ENCODE data around the gene DOCK8. TPM values are rescaled to one million over a fixed set of nuclear protein-coding genes. Genes with fewer than 3 reads are reported as not detected.

DOCK8 gene
- total and polyA plus RNA-seq, 3 experiments from 2014 or later = 71.6 to 141 (median 136) TPM

DNA sequence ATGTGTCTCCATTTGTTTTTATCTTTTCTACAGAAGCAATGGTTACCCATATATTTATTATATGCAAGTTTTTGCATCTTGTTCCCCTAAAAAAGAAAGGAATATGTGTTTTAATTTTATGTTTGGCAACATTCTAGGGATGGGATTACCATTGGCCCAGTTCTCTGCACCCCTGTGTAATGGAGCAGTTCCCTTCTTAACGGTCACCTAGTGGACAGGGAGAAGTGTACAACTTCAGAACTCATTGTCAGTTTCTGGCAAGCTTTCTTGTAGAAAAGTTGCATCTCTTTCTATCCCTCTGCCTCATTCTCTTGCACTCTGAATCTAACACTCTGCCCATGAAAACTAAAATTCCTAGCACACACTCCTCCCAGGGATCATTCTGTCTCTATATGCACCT, 78.2 kb downstream of the DOCK8 start:
- no peak for DNase-seq
- ChIA-PET CTCF (interaction anchor here (1.9 kb wide), 1 partner anchor 78 kb away, joined by 7 read pairs; the partner anchor contains the start of gene DOCK8), POLR2A (no interaction called here)
- peaks cover 55% of the 10 kb centered on the region for H3K36me3 ChIP-seq (ENCODE audit: insufficient read depth, low read length)
- Mint-ChIP-seq H3K9me3 (no peaks in the 10 kb centered on the region), H3K4me3 (no peak overlapping the region), H3K27me3 (no peaks in the 10 kb centered on the region), H3K4me1 (peaks cover 60 to 84% (median 82%) of the 10 kb centered on the region in 3 donors), H3K27ac (peak overlapping the region in 6 of 8 donors; percentile 12 to 48 (median 39)), H3K36me3 (peaks cover 0 to 87% (median 34%) of the 10 kb centered on the region in 3 donors)
- H3K27me3 ChIP-seq (ENCODE audit: insufficient read depth, low read length, poor library complexity, severe bottlenecking) = no peaks in the 10 kb centered on the region
- no peaks in the 10 kb centered on the region for H3K9me3 ChIP-seq (ENCODE audit: low read length)
- H3K27ac ChIP-seq (ENCODE audit: low read depth, low read length) = no peak overlapping the region
- peaks cover 14% of the 10 kb centered on the region for H3K4me1 ChIP-seq (ENCODE audit: insufficient read depth, low read length)
- no peak overlapping the region for H3K4me3 ChIP-seq (ENCODE audit: low read length)

DNA sequence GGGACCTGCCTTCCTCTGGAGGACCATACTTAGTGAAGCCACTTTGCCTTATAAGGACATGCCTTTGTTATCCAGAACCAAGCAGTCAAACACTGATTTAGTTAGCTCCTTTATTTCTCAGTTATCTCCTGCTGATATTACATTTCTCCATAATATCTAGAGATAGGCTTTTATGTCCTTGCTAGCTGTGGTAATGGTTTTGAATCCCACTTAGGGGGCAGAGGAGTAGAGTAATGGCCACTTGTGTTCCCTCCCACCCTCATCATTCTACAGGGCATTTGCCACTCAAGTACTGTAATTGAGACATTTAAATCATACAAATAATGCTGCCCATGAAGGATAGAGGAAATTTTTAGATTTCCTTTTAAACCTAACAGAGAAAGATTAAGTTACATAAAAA, 80.9 kb downstream of the DOCK8 start:
- Mint-ChIP-seq H3K9me3 (no peaks in the 10 kb centered on the region), H3K27ac (peak overlapping the region in 4 of 8 donors; percentile 54 to 85 (median 63)), H3K27me3 (no peaks in the 10 kb centered on the region), H3K4me3 (no peak overlapping the region), H3K4me1 (peaks cover 49 to 73% (median 72%) of the 10 kb centered on the region in 3 donors), H3K36me3 (peaks cover 2 to 82% (median 26%) of the 10 kb centered on the region in 3 donors)
- no peaks in the 10 kb centered on the region for H3K27me3 ChIP-seq (ENCODE audit: insufficient read depth, low read length, poor library complexity, severe bottlenecking)
- no peaks in the 10 kb centered on the region for H3K9me3 ChIP-seq (ENCODE audit: low read length)
- H3K36me3 ChIP-seq (ENCODE audit: insufficient read depth, low read length) = peaks cover 38% of the 10 kb centered on the region
- peak overlapping the region; percentile 8 for H3K27ac ChIP-seq (ENCODE audit: low read depth, low read length)
- ChIA-PET POLR2A (no interaction called here), CTCF (interaction anchor here (1.2 to 1.6 kb wide), 2 partner anchors 11 to 19 kb away, joined by 3 read pairs; no protein-coding TSS in a partner anchor)
- peaks cover 8% of the 10 kb centered on the region for H3K4me1 ChIP-seq (ENCODE audit: insufficient read depth, low read length)
- H3K4me3 ChIP-seq (ENCODE audit: low read length) = no peak overlapping the region
- no peak for DNase-seq

DNA sequence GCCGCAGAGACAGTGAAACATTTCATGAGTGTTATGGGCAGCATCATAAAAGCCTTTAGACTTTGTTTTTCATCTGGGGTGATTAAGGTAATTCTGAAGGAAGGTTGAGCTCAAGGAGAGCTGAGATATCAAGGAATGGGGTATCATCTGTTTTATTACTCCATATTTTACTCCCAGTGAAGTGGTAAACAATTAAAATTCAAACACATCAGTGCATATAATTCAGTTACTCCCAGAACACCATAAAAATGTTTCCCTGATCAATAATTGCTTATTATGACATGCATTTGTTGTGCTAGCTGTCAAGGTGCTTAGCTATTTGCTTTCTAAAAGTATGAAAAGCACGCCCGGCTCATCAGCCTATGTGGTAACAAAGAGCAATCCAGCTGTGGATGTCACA, 81.7 kb downstream of the DOCK8 start:
- Mint-ChIP-seq H3K9me3 (no peaks in the 10 kb centered on the region), H3K36me3 (peaks cover 8 to 83% (median 26%) of the 10 kb centered on the region in 3 donors), H3K27me3 (peaks cover 0 to 2% of the 10 kb centered on the region in 2 donors), H3K4me1 (peaks cover 47 to 76% (median 73%) of the 10 kb centered on the region in 3 donors), H3K27ac (peak overlapping the region; percentile 15 to 92 (median 52)), H3K4me3 (peak overlapping the region in 1 of 7 donors; percentile 51)
- H3K27ac ChIP-seq (ENCODE audit: low read depth, low read length) = no peak overlapping the region
- no peak overlapping the region for H3K4me3 ChIP-seq (ENCODE audit: low read length)
- H3K27me3 ChIP-seq (ENCODE audit: insufficient read depth, low read length, poor library complexity, severe bottlenecking) = no peaks in the 10 kb centered on the region
- DNase-seq = no peak
- H3K9me3 ChIP-seq (ENCODE audit: low read length) = no peaks in the 10 kb centered on the region
- peaks cover 42% of the 10 kb centered on the region for H3K36me3 ChIP-seq (ENCODE audit: insufficient read depth, low read length)
- POLR2A ChIA-PET = no interaction called here
- peaks cover 8% of the 10 kb centered on the region for H3K4me1 ChIP-seq (ENCODE audit: insufficient read depth, low read length)
- CTCF ChIA-PET = interaction anchor here (0.7 to 1.6 kb wide), 3 partner anchors 10 to 80 kb away, joined by 3 to 5 read pairs (median 3); no protein-coding TSS in a partner anchor

DNA sequence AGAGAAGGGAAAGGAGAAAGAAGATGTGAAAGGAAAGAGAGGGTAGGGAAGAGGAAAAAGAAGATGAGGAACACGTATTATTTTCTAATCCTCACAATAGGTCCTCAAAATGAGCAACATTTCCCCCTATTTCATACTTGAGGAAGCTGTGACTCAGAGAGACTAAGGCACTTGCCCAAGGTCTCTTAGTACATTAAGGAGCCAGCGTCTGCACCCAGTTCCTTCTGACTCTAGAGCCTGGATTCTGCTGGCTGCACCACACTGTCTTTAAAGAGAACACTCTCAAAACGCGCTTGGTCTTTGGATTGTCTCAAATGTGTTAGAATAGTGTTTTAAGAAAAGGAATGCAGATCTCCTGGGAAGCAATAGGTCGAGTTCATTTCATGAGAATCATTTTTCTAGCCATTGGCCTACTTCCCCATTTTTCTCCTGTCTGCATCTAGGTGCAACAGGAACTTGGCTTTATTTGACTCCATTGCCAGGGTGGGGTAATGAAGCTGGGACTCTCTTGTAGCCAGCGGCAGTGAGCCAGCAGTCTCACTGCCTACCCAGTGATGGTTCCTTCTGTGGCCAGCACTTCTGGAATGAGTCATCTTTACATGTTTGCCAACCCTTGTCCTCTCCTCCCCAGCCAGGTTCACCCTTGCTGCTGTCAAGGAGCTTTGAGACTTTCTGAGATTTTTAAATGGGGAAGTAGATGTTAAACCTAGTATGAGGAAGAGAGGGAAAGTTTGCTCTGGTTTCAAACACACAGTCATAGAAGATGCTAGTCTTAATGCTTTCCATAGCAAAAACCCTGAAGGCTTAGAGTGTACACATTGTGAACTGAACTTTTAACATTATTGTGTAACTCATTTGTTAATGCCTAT, 82.7 kb downstream of the DOCK8 start:
- Histone ChIP-seq H3K9me3 (ENCODE audit: low read length) (no peaks in the 10 kb centered on the region), H3K27me3 (ENCODE audit: insufficient read depth, low read length, poor library complexity, severe bottlenecking) (no peaks in the 10 kb centered on the region), H3K4me1 (ENCODE audit: insufficient read depth, low read length) (peaks cover 8% of the 10 kb centered on the region), H3K27ac (ENCODE audit: low read depth, low read length) (no peak overlapping the region), H3K36me3 (ENCODE audit: insufficient read depth, low read length) (peaks cover 49% of the 10 kb centered on the region), H3K4me3 (ENCODE audit: low read length) (no peak overlapping the region)
- Mint-ChIP-seq H3K4me1 (peaks cover 52 to 76% (median 72%) of the 10 kb centered on the region in 3 donors), H3K9me3 (no peaks in the 10 kb centered on the region), H3K27ac (peak overlapping the region; percentile 44 to 92 (median 70)), H3K27me3 (peaks cover 0 to 2% of the 10 kb centered on the region in 2 donors), H3K36me3 (peaks cover 8 to 90% (median 26%) of the 10 kb centered on the region in 3 donors), H3K4me3 (peak overlapping the region in 2 of 7 donors; percentile 45 to 51)
- POLR2A ChIA-PET = no interaction called here
- no peak for DNase-seq
- CTCF ChIA-PET = interaction anchor here (1.6 kb wide), 1 partner anchor 9 kb away, joined by 3 read pairs; no protein-coding TSS in a partner anchor

DNA sequence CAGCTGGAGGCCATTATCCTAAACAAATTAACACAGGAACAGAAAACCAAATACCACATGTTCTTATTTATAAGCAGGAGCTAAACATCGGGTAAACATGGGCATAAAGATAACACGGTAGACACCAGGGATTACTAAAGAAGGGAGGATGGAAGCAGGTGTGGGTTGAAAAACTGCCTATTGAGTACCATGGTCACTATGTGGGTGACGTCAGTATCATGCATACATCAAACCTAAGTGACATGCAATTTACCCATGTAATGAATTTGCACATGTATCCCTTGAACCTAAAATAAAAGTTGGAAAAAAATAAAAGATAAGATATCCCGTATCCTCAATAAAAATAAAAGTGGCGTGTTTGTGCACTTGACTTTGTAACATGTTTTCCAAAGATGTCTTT, 88.8 kb downstream of the DOCK8 start:
- Mint-ChIP-seq H3K4me1 (peaks cover 10 to 33% (median 32%) of the 10 kb centered on the region in 3 donors), H3K9me3 (no peaks in the 10 kb centered on the region), H3K27ac (peak overlapping the region in 7 of 8 donors; percentile 17 to 88 (median 83)), H3K27me3 (peaks cover 0 to 2% of the 10 kb centered on the region in 2 donors), H3K36me3 (peaks cover 8 to 92% (median 22%) of the 10 kb centered on the region in 3 donors), H3K4me3 (no peak overlapping the region)
- H3K27me3 ChIP-seq (ENCODE audit: insufficient read depth, low read length, poor library complexity, severe bottlenecking) = no peaks in the 10 kb centered on the region
- H3K4me3 ChIP-seq (ENCODE audit: low read length) = no peak overlapping the region
- CTCF ChIA-PET = no interaction called here
- no peaks in the 10 kb centered on the region for H3K4me1 ChIP-seq (ENCODE audit: insufficient read depth, low read length)
- no peak for DNase-seq
- POLR2A ChIA-PET = no interaction called here
- no peaks in the 10 kb centered on the region for H3K9me3 ChIP-seq (ENCODE audit: low read length)
- H3K27ac ChIP-seq (ENCODE audit: low read depth, low read length) = no peak overlapping the region
- H3K36me3 ChIP-seq (ENCODE audit: insufficient read depth, low read length) = peaks cover 51% of the 10 kb centered on the region

DNA sequence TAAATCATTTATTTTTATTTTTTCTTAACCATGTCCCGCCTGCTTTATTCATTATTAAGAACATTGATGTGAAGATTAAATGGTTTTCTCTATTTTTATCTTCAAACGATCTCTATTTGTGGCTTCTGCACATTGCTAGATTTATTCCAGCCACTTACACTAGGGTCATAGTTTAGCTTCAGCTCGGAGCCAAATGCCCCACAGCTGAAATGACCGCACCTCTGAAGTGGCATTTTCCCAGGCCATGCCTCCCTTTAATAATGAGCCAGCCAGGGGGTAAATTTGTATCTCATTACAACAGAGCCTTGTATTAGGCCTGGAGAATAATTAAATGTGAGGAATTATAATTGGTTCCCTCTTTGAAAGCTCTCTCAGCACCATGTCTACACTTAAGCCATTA, 89.4 kb downstream of the DOCK8 start:
- H3K27me3 Mint-ChIP-seq = peaks cover 0 to 2% of the 10 kb centered on the region in 2 donors
- no peak overlapping the region for H3K4me3 ChIP-seq (ENCODE audit: low read length)

DNA sequence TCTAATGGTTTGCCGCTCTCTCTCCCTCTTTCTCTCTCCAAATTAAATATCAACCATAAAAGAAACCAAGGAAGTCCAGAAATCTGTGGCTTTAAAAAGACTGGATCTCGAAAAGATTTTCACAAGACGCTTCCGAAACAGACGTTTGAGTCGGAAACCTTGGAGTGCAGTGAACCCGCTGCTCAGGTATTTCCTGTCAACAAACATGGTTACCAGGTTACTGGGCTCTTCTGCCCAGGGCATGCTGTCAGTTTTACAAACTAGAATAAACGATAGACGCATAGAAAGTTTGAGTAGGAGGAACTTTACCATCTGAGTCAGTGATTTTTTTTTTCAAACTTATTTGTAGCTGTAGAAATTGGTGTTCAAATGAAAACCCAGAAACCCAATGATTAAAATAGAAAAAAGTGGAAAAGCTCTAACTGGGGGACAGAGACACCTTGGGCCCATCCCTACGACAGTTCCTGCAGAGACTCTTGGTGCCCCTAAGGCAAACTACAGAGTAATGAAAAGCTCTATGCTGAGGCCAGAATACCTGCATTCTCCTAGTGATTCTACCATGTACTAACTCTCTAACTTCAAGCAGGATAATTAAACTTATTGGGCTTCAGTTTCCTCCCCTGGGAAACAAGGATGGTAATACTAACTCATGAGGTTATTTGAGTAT, 90.0 kb downstream of the DOCK8 start:
- no peaks in the 10 kb centered on the region for H3K27me3 ChIP-seq (ENCODE audit: insufficient read depth, low read length, poor library complexity, severe bottlenecking)
- H3K4me1 ChIP-seq (ENCODE audit: insufficient read depth, low read length) = no peaks in the 10 kb centered on the region
- peaks cover 0 to 2% of the 10 kb centered on the region in 2 donors for H3K27me3 Mint-ChIP-seq
- H3K4me3 ChIP-seq (ENCODE audit: low read length) = no peak overlapping the region
- H3K9me3 ChIP-seq (ENCODE audit: low read length) = no peaks in the 10 kb centered on the region
- peaks cover 9 to 29% (median 25%) of the 10 kb centered on the region in 3 donors for H3K4me1 Mint-ChIP-seq
- peaks cover 46% of the 10 kb centered on the region for H3K36me3 ChIP-seq (ENCODE audit: insufficient read depth, low read length)
- POLR2A ChIA-PET = no interaction called here
- no peak overlapping the region for H3K27ac ChIP-seq (ENCODE audit: low read depth, low read length)
- no peaks in the 10 kb centered on the region for H3K9me3 Mint-ChIP-seq
- H3K27ac Mint-ChIP-seq = peak overlapping the region in 7 of 8 donors; percentile 27 to 88 (median 69)
- peak overlapping the region in 1 of 7 donors; percentile 49 for H3K4me3 Mint-ChIP-seq
- no peak for DNase-seq
- peaks cover 8 to 92% (median 22%) of the 10 kb centered on the region in 3 donors for H3K36me3 Mint-ChIP-seq
- CTCF ChIA-PET = no interaction called here

More for the DNA sequence above, 89.4 kb downstream of the DOCK8 start:
- H3K9me3 ChIP-seq (ENCODE audit: low read length) = no peaks in the 10 kb centered on the region
- H3K4me1 ChIP-seq (ENCODE audit: insufficient read depth, low read length) = no peaks in the 10 kb centered on the region
- Mint-ChIP-seq H3K4me3 (no peak overlapping the region), H3K9me3 (no peaks in the 10 kb centered on the region), H3K27ac (peak overlapping the region in 7 of 8 donors; percentile 17 to 88 (median 59)), H3K36me3 (peaks cover 8 to 91% (median 22%) of the 10 kb centered on the region in 3 donors), H3K4me1 (peaks cover 9 to 29% (median 26%) of the 10 kb centered on the region in 3 donors)
- peaks cover 49% of the 10 kb centered on the region for H3K36me3 ChIP-seq (ENCODE audit: insufficient read depth, low read length)
- no peak overlapping the region for H3K27ac ChIP-seq (ENCODE audit: low read depth, low read length)
- ChIA-PET CTCF (no interaction called here), POLR2A (no interaction called here)
- no peaks in the 10 kb centered on the region for H3K27me3 ChIP-seq (ENCODE audit: insufficient read depth, low read length, poor library complexity, severe bottlenecking)
- no peak for DNase-seq

Data from CD8-positive, alpha-beta memory T cell (primary cell).